Stimulated activated CD8-positive, alpha-beta memory T cell treated with anti-CD3 and anti-CD28 coated beads, Interleukin-7, amount 100 ng/mL, for 24 hours (primary cell): ENCODE measurements around the gene SAG.
"Not testable (repeated sequence)": the region's sequence is repeated elsewhere in the genome, so short reads cannot be mapped to it uniquely, and the experiment has no call there.

ENCODE experiments used
- DNase-seq: peaks from one replicate; pipeline ENCODE4 v3.0.0-alpha.2; 2020; ENCODE audit warnings: low read depth

SAG gene

GRCh38 chr2:233355916-233356315 lies 48.3 kb downstream of the SAG start:
- no peak for DNase-seq

- DNase-seq, result no peak
Measured at GRCh38 chr2:233356546-233357308, 49.1 kb downstream of the SAG start.

- DNase-seq, result no peak
Measured at GRCh38 chr2:233358335-233358734, 50.7 kb downstream of the SAG start.

GRCh38 chr2:233358947-233359346 lies 51.3 kb downstream of the SAG start:
- no peak for DNase-seq

GRCh38 chr2:233359823-233360222 lies 52.2 kb downstream of the SAG start:
- DNase-seq, result no peak

GRCh38 chr2:233360771-233361176 lies 53.2 kb downstream of the SAG start:
- no peak for DNase-seq

GRCh38 chr2:233361297-233361696 lies 53.7 kb downstream of the SAG start:
- DNase-seq, result no peak

- DNase-seq, result no peak
Measured at GRCh38 chr2:233362742-233363141, 55.1 kb downstream of the SAG start.

- no peak for DNase-seq
Measured at GRCh38 chr2:233363744-233364235, 56.2 kb downstream of the SAG start.

GRCh38 chr2:233365861-233366520 lies 58.4 kb downstream of the SAG start:
- no peak for DNase-seq

- no peak for DNase-seq
Measured at GRCh38 chr2:233367586-233367985, 60.0 kb downstream of the SAG start.

- no peak for DNase-seq
Measured at GRCh38 chr2:233368756-233369155, 61.1 kb downstream of the SAG start.

- no peak for DNase-seq
Measured at GRCh38 chr2:233369462-233369861, 61.8 kb downstream of the SAG start.

- no peak for DNase-seq
Measured at GRCh38 chr2:233369897-233370685, 62.5 kb downstream of the SAG start.

- DNase-seq, result no peak
Measured at GRCh38 chr2:233371641-233372040, 64.0 kb downstream of the SAG start.

- no peak for DNase-seq
Measured at GRCh38 chr2:233372855-233373254, 65.2 kb downstream of the SAG start.

GRCh38 chr2:233373316-233373715 lies 65.7 kb downstream of the SAG start:
- DNase-seq, result no peak

GRCh38 chr2:233374776-233375175 lies 67.2 kb downstream of the SAG start:
- DNase-seq, result not testable (repeated sequence)

- no peak for DNase-seq
Measured at GRCh38 chr2:233375490-233376314, 68.1 kb downstream of the SAG start.

GRCh38 chr2:233379034-233379433 lies 71.4 kb downstream of the SAG start:
- no peak for DNase-seq

- no peak for DNase-seq
Measured at GRCh38 chr2:233379441-233379840, 71.8 kb downstream of the SAG start.
